ENCODE data around the gene KRT76.

GRCh38 chr12:52772772-52773171 lies 4.4 kb downstream of the KRT76 start:
- TF ChIP-seq BHLHE40 (IDR thresholded peaks at IDR 0.05; ENCODE audit: borderline replicate concordance) (no peak), ZNF384 (IDR thresholded peaks at IDR 0.05) (no peak), FOXM1 (IDR thresholded peaks at IDR 0.05; ENCODE audit: borderline replicate concordance) (no peak), TARDBP (IDR thresholded peaks at IDR 0.05) (no peak), ELF4 (IDR thresholded peaks at IDR 0.05) (no peak), FOXK2 (IDR thresholded peaks at IDR 0.05) (no peak), SUZ12 (IDR thresholded peaks at IDR 0.05) (no peak)

All from HEK293T (cell line).